GM21381 (cell line): Measurements from ENCODE around the gene MIB2.

Experiments used
- ATAC-seq: cut with Tn5 transposase; IDR thresholded peaks from one replicate; pipeline ENCODE4 v1.9.1; 2021; ENCODE audit warnings: mild to moderate bottlenecking, moderate library complexity; ENCODE audit not compliant: unreplicated experiment

MIB2 gene

DNA sequence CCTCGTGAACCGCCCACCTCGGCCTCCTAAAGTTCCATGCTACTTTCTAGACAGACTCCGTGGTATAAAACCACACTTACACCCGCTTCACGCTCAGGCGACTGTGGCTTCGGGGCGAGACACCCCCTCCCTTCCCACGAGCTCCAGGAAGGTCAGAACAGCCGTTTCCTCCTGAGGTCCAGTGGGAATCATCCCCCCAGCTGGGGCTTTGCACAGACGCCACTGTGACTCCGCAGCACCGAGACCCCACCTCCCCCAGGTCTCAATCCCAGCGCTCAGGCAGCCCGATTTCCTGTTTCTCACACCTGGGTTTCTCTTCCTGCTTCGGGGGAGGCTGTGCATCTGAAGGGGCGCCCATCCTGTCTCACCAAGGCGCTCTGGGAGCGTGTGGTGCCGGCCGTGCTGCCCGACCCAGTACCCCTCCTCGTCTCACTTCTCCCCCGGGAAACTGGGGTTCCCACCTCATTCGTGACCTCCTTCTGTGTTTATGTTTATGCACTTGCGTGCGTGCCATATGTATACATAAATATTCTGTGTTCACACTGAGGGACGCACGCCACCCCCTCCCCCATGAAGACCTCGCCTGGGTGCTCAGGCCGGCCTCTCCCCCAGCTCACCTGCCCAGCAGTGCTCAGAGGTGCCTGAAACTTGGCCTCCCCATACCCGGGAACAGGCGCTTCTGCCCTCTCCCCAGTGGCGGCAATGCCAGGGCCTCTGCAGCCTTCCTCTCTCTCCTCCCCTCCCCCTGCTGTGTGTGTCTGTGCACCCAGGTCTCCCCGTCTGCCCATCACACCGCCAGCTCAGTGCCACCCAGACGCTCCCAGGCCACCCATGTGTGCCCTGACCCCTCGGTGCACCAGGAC lies 62.6 kb downstream of the MIB2 start:
- peak; percentile 63 for ATAC-seq

DNA sequence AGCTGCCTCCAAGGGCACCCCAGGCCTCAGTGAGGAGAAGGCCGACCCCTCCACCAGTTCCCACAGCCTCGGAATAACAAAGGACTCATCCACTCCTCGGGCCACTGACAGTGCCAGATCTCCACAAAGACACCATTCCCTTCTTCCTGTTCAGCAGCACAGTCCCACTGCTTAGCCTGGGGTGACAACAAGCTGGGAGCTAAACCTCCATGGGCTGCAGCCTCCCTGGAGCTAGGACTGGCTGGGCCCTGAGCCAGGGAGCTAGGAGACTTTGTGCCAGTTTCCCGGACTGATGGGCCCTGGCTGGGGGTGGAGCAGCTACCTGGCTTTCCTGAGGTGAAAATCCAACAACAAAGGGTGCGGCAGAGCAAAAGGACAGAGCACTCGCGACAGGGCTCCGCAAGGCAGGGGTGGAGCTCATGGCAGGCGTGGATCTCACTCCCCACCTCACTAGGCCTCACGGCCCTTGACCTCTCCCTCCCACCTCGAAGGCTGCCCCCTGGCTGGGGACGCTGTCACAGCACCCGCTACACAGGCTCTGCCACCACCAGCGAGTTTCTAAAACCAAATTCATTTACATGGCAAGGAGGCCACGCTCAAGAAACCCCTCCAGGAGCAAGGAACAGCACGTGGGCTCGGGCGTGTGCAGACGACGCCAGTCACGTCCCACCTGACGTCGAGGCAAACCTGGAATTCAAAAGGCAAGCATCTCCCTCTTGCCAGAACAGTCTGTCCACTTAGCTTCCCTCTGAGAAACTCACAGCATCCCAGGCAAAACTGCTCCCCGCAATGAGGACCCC lies 63.5 kb downstream of the MIB2 start:
- no peak for ATAC-seq
